H1 (cell line): ENCODE results near the gene RPLP2. TPM values are rescaled to one million over a fixed set of nuclear protein-coding genes. Genes with fewer than 3 reads are reported as not detected.

Experiments used
- CTCF ChIA-PET: fragments of 300-600 bp; sonication (Branson Sonifier 250); formaldehyde crosslinking; loops from one replicate; lab custom pipeline; 2021; ENCODE audit not compliant: partially characterized antibody; lab: Charles Lee
- POLR2A ChIA-PET: fragments of 300-600 bp; sonication (Branson Sonifier 250); formaldehyde crosslinking; loops from one replicate; lab custom pipeline; 2021; ENCODE audit warnings: inconsistent platforms; ENCODE audit not compliant: partially characterized antibody; lab: Charles Lee
- DNase-seq, 2 experiments: peaks; one replicate each; pipeline versions ENCODE4 v3.0.0 to v3.0.0-alpha.2; 2010 to 2022; ENCODE audit warnings: low spot score in 2 of 2, low read depth in 1 of 2, mixed read lengths in 1 of 2
- FAIRE-seq: peaks from 2 replicates; lab custom pipeline; 2011; peaks lifted over from hg19 to GRCh38; lab: Jason Lieb, UNC
- H2AFZ ChIP-seq: 2 replicates; pipeline ENCODE4 v1.8.1; 2012; ENCODE audit warnings: low read length, inconsistent platforms
- H2AK5ac ChIP-seq: 2 replicates; pipeline ENCODE4 v1.6.1; 2013; ENCODE audit warnings: low read depth, low read length
- H2BK120ac ChIP-seq: replicated peaks from 2 replicates; pipeline ENCODE3; 2013; ENCODE audit warnings: low read depth, low read length, inconsistent platforms
- H2BK12ac ChIP-seq: 2 replicates; pipeline ENCODE4 v1.6.1; 2013; ENCODE audit warnings: low read depth, low read length
- H2BK15ac ChIP-seq: 2 replicates; pipeline ENCODE4 v1.6.1; 2013; ENCODE audit warnings: low read length
- H2BK20ac ChIP-seq: 2 replicates; pipeline ENCODE4 v1.6.1; 2013; ENCODE audit warnings: low read length
- H2BK5ac ChIP-seq: 2 replicates; pipeline ENCODE4 v1.6.1; 2013; ENCODE audit warnings: low read depth, low read length
- H3K14ac ChIP-seq: 2 replicates; pipeline ENCODE4 v1.6.1; 2013; ENCODE audit warnings: inconsistent platforms; ENCODE audit not compliant: insufficient read length
- H3K18ac ChIP-seq: 2 replicates; pipeline ENCODE4 v1.6.1; 2013; ENCODE audit warnings: low read length; ENCODE audit errors: extremely low read depth
- H3K23ac ChIP-seq: 2 replicates; pipeline ENCODE4 v1.6.1; 2013; ENCODE audit warnings: inconsistent platforms; ENCODE audit not compliant: insufficient read length
- H3K23me2 ChIP-seq: 2 replicates; pipeline ENCODE4 v1.6.1; 2013; ENCODE audit warnings: low read depth, low read length
- H3K27ac ChIP-seq: 2 replicates; pipeline ENCODE4 v1.6.1; 2011; ENCODE audit warnings: low read depth, low read length, inconsistent platforms
- H3K27me3 ChIP-seq, 4 experiments: replicated peaks in 1 of 4; 1 replicate in 1 of 4; 2 replicates in 3 of 4; pipeline versions ENCODE4 v1.6.1 to v1.8.1; 2011 to 2013; ENCODE audit warnings: low read length in 3 of 4, mild to moderate bottlenecking in 3 of 4, inconsistent platforms in 2 of 4, mixed read lengths in 2 of 4, moderate library complexity in 1 of 4; ENCODE audit not compliant: control insufficient read depth in 3 of 4, insufficient read depth in 3 of 4; ENCODE audit errors: extremely low read depth in 1 of 4
- H3K36me3 ChIP-seq, 4 experiments: 2 replicates each; pipeline versions ENCODE4 v1.6.1 to v1.8.1; 2011 to 2013; ENCODE audit warnings: mild to moderate bottlenecking in 4 of 4, low read length in 3 of 4, moderate library complexity in 2 of 4, control low read depth in 1 of 4, inconsistent platforms in 1 of 4; ENCODE audit not compliant: insufficient read depth in 4 of 4, control insufficient read depth in 2 of 4
- H3K4ac ChIP-seq: replicated peaks from 2 replicates; pipeline ENCODE3; 2013; ENCODE audit warnings: low read length, low read depth, mixed read lengths, inconsistent platforms; ENCODE audit not compliant: insufficient read length
- H3K4me1 ChIP-seq, 4 experiments: replicated peaks in 1 of 4; 1 replicate in 1 of 4; 2 replicates in 3 of 4; pipeline versions ENCODE4 v1.6.1 to v1.8.1; 2011 to 2013; ENCODE audit warnings: low read length in 3 of 4, inconsistent platforms in 2 of 4, mixed read lengths in 1 of 4; ENCODE audit not compliant: insufficient read depth in 4 of 4, control insufficient read depth in 3 of 4
- H3K4me2 ChIP-seq, 2 experiments: 2 replicates each; pipeline versions ENCODE4 v1.6.1 to v1.8.1; 2011 to 2013; ENCODE audit warnings: low read depth in 2 of 2, low read length in 2 of 2, control low read depth in 1 of 2, inconsistent platforms in 1 of 2, mild to moderate bottlenecking in 1 of 2; ENCODE audit not compliant: insufficient read depth in 1 of 2
- H3K4me3 ChIP-seq, 4 experiments: fragments of 200-600, 300-600 bp in 1 of 4; sonication (generic), shearing (Covaris generic), sonication (Bioruptor Twin) in 1 of 4; 2 replicates each; pipeline versions ENCODE4 v1.5.1 to v1.8.1; 2011 to 2016; ENCODE audit warnings: low read length in 4 of 4, low read depth in 3 of 4, control low read depth in 2 of 4, inconsistent platforms in 2 of 4, mild to moderate bottlenecking in 2 of 4, mixed read lengths in 1 of 4, moderate library complexity in 1 of 4; ENCODE audit not compliant: insufficient read depth in 2 of 4; ENCODE audit errors: extremely low read depth in 1 of 4
- H3K56ac ChIP-seq: replicated peaks from 2 replicates; pipeline ENCODE3; 2013; ENCODE audit warnings: low read depth, mild to moderate bottlenecking, mixed read lengths, low read length, inconsistent platforms; ENCODE audit not compliant: insufficient read length
- H3K79me1 ChIP-seq: 2 replicates; pipeline ENCODE4 v1.6.1; 2013; ENCODE audit warnings: low read depth, low read length, control low read depth
- H3K79me2 ChIP-seq, 2 experiments: 2 replicates each; pipeline versions ENCODE4 v1.6.1 to v1.8.1; 2012 to 2013; ENCODE audit warnings: low read length in 2 of 2, mild to moderate bottlenecking in 2 of 2, inconsistent platforms in 1 of 2; ENCODE audit not compliant: insufficient read depth in 2 of 2, control insufficient read depth in 1 of 2
- H3K9ac ChIP-seq, 4 experiments: replicated peaks in 1 of 4; 1 replicate in 1 of 4; 2 replicates in 3 of 4; pipeline versions ENCODE4 v1.6.1 to v1.8.1; 2011 to 2013; ENCODE audit warnings: low read depth in 3 of 4, low read length in 3 of 4, control low read depth in 2 of 4, mild to moderate bottlenecking in 2 of 4, moderate library complexity in 2 of 4, inconsistent platforms in 1 of 4; ENCODE audit errors: extremely low read depth in 1 of 4
- H3K9me3 ChIP-seq, 2 experiments: 2 replicates each; pipeline versions ENCODE4 v1.6.1 to v1.8.1; 2012 to 2013; ENCODE audit warnings: mild to moderate bottlenecking in 2 of 2, moderate library complexity in 2 of 2, control low read depth in 1 of 2, inconsistent platforms in 1 of 2, low read depth in 1 of 2, low read length in 1 of 2, mixed read lengths in 1 of 2; ENCODE audit not compliant: insufficient read depth in 2 of 2
- H4K20me1 ChIP-seq, 2 experiments: replicated peaks in 1 of 2; 2 replicates each; pipeline versions ENCODE3 to v1.8.1; 2011 to 2013; ENCODE audit warnings: inconsistent platforms in 2 of 2, low read length in 2 of 2, mild to moderate bottlenecking in 1 of 2; ENCODE audit not compliant: insufficient read depth in 2 of 2, control insufficient read depth in 1 of 2
- H4K5ac ChIP-seq: 2 replicates; pipeline ENCODE4 v1.6.1; 2013; ENCODE audit warnings: low read length, low read depth, mixed read lengths, inconsistent platforms; ENCODE audit not compliant: insufficient read length
- H4K8ac ChIP-seq: 2 replicates; pipeline ENCODE4 v1.8.0; 2013; ENCODE audit warnings: mild to moderate bottlenecking, moderate library complexity, low read length, inconsistent platforms; ENCODE audit not compliant: insufficient read depth; ENCODE audit errors: extremely low read depth
- H4K91ac ChIP-seq: replicated peaks from 2 replicates; pipeline ENCODE3; 2013; ENCODE audit warnings: low read length, mixed read lengths, inconsistent platforms; ENCODE audit not compliant: insufficient read length
- CHD1 ChIP-seq: IDR thresholded peaks from 2 replicates; pipeline ENCODE4 v1.6.1; 2012; ENCODE audit warnings: low read depth, low read length, improper control_type of control experiment
- EP300 ChIP-seq, 2 experiments: IDR thresholded peaks; 1 replicate in 1 of 2; 2 replicates in 1 of 2; pipeline ENCODE4 v1.6.1; 2011 to 2012; ENCODE audit warnings: low read depth in 2 of 2, low read length in 2 of 2, mild to moderate bottlenecking in 2 of 2, borderline replicate concordance in 1 of 2, inconsistent platforms in 1 of 2, moderate library complexity in 1 of 2
- GABPA ChIP-seq: IDR thresholded peaks from 2 replicates; pipeline ENCODE4 v1.6.1; 2011; ENCODE audit warnings: mild to moderate bottlenecking, low read length, moderate library complexity, borderline replicate concordance; ENCODE audit not compliant: insufficient read depth
- TEAD4 ChIP-seq: IDR thresholded peaks from 2 replicates; pipeline ENCODE4 v1.6.1; 2012; ENCODE audit warnings: low read depth, low read length, inconsistent platforms, mixed read lengths
- WGBS, 2 experiments: shearing (Covaris generic) in 1 of 2; methylation state at CpG; one replicate each; pipeline versions ENCODE4 v1.1.6 to v1.1.7; 2013 to 2015; ENCODE audit warnings: low lambda C conversion rate in 2 of 2, mixed read lengths in 2 of 2, inconsistent platforms in 1 of 2, low coverage in 1 of 2, missing lambda C conversion rate in 1 of 2; ENCODE audit not compliant: insufficient replicate concordance in 2 of 2, insufficient coverage in 1 of 2, insufficient read length in 1 of 2; ENCODE audit errors: extremely low coverage in 1 of 2, missing lambda C conversion rate in 1 of 2; 5-methylcytosine and 5-hydroxymethylcytosine counted together
- polyA plus RNA-seq, 7 experiments: library from polyadenylated mRNA; depleted of rRNA in 3 of 7; stranded (reverse) in 5 of 7; unstranded in 2 of 7; fragments of >200 nt in 5 of 7; fragments of 200-250 nt in 2 of 7; gene quantifications; 1 replicate in 5 of 7; 2 replicates in 1 of 7; 4 replicates in 1 of 7; pipeline versions ENCODE4 v1.2.1 to v1.2.3, GENCODE V29; 2011 to 2013; ENCODE audit warnings: missing spikeins in 2 of 7, mixed read lengths in 2 of 7
- total RNA-seq: library from RNA; stranded (reverse); fragmentation: NEBNext Ultra II Directional; extraction: Animal tissue kit (Norgen Biotek cat#: 25700); gene quantifications from 2 replicates; pipeline ENCODE4 v1.2.1, GENCODE V29; 2021

The RPLP2 gene
- total and polyA plus RNA-seq, 2 of the 8 experiments (the other 6 are each of a cell fraction or from before 2014, with no cell fraction given), result 1,789 to 2,106 TPM

DNA sequence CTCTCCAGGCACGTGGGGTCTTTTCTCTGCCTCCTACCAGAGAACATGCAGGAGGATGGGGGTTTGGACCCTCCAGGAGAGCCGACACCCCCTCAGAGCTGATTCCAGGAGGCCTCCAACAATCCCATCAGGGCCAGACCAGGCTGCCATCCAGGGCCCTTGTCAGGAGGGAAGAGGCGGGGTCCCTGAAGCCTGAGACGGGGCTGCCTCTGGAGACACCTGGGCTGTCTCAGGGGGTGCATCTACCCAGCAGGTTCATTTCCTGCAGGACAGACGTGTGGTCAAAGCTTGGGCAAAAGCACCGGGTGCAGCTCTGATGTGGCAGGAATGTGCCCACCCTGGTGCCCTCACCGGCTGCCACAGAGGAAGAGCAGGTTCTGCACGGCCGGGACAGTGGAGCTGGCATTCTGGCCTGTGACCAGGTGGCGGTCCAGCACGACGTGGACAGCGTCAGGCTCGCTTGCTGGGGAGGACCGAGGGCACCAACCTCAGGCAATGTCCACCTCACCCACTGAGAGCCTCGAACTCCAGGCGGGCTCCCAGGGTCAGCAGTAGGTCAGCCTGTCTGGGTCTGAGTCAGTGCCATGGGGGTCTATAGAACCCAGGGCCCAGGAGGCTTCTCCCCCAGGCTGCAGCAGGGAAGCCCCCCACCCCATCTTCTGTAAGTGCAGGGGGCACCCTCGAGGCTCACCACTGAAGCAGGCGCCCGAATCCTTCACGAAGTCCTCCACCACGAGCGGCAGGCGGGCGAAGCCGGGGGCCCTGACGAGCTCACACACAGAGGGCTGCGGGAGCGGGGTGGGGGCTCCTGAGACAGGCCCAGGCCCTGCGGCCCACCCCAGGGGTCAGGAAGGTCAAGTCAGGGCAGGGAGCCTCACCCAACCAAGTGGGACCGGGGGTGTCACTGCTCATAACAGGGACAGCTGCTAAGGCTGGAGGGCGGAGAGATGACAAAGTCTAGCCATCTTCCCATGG is 38.8 kb upstream of the RPLP2 start:
- Histone ChIP-seq H2BK15ac (no peak overlapping the region), H4K20me1 (peaks cover 16 to 36% of the 10 kb centered on the region in 2 experiments), H3K23ac (no peak overlapping the region), H3K27me3 (no peaks in the 10 kb centered on the region), H2AK5ac (no peak overlapping the region), H2BK5ac (no peak overlapping the region), H4K5ac (no peak overlapping the region), H3K4me2 (no peak overlapping the region), H3K9ac (no peak overlapping the region), H2AFZ (no peak overlapping the region), H3K56ac (no peak overlapping the region), H3K14ac (no peak overlapping the region), H3K4me3 (no peak overlapping the region), H3K79me2 (peaks cover 7 to 34% of the 10 kb centered on the region in 2 experiments; a peak in 3 of 4 replicates), H2BK20ac (no peak overlapping the region), H3K4me1 (peaks cover 0 to 7% (median 2%) of the 10 kb centered on the region in 4 experiments; a peak in 4 of 7 replicates), H3K9me3 (no peaks in the 10 kb centered on the region), H3K4ac (no peak overlapping the region), H3K36me3 (peaks cover 7 to 26% (median 22%) of the 10 kb centered on the region in 4 experiments; a peak in 7 of 8 replicates), H3K27ac (no peak overlapping the region), H3K79me1 (peaks cover 3% of the 10 kb centered on the region; the same call in 1 of the 2 replicates), H4K91ac (no peak overlapping the region), H2BK120ac (no peak overlapping the region), H4K8ac (no peak overlapping the region), H3K18ac (no peak overlapping the region), H3K23me2 (no peaks in the 10 kb centered on the region), H2BK12ac (no peak overlapping the region)
- FAIRE-seq (no peak), DNase-seq (no peak)
- ChIA-PET CTCF (interaction anchor here (0.8 to 2.6 kb wide), 7 partner anchors 12 to 47 kb away, joined by 3 to 7 read pairs (median 4); no protein-coding TSS in a partner anchor), POLR2A (interaction anchor here (0.7 to 35.3 kb wide), 7 partner anchors 12 to 130 kb away, joined by 3 to 636 read pairs (median 4); partner anchors contain the start of gene TALDO1)
- 90% methylated on average over 29 of the region's 32 CpGs; no CpG with 5 or more reads in 1 of the 2 experiments for WGBS, 2 experiments
- TF ChIP-seq CHD1, result no peak
- no peak for TF ChIP-seq TEAD4
- no peak for TF ChIP-seq GABPA
- no peak for TF ChIP-seq EP300 (IDR thresholded peaks at IDR 0.05; ENCODE audit: borderline replicate concordance in 1 of 2, low read depth in 2 of 2, low read length in 2 of 2)
